ENCODE results near the gene SLC1A7.

Gene SLC1A7

DNA sequence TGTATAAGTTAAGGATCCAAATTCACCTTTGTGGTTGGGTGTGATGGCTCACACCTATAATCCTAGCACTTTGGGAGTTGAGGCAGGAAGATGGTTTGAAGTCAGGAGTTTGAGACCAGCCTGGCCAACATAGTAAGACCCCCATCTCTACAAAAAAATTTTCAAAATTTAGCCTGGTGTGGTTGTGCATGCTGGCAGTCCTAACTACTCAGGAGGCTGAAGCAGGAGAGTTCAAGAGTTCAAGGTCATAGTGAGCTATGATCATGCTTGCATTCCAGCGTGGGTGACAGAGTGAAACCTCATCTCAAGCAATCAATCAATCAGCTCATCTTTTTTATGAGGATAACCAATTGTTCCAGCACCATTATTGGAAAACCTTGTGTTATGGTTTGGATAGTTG is 16.5 kb upstream of the SLC1A7 start:
- DNase-seq: no peak

DNA sequence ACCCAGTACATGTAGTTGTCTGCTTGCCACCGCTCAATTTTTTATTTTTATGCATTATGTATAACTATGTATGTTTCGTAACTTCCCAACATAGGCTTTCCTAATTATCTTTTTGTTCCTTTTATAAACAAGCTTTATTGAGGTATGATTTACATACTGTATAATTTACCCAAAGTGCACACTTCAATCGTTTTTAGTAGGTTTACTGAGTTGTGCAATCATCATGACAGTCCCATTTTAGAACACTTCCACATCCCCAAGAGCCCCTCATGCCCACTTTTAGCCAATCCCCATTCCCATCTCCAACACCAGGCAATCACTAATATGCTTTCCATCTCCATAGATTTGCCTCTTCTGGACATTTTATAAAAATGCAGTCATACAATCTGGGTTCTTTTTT is 14.3 kb upstream of the SLC1A7 start:
- no peak for DNase-seq

DNA sequence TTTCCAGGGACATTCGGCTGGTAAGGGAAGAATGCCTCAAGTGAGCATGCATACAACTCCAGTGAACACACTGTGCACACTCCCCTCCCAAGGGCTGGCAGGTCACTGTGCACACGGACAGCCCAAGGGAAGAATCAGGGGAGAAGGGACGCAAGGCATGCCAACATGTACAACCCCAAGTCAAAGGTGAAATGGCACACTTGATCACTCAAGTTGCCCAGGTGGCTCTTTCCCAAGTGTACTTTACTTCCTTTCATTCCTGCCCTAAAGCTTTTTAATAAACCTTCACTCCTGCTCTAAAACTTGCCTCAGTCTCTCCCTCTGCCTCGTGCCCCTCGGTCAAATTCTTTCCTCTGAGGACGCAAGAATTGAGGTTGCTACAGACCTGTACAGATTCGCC is 13.5 kb upstream of the SLC1A7 start:
- DNase-seq: no peak

DNA sequence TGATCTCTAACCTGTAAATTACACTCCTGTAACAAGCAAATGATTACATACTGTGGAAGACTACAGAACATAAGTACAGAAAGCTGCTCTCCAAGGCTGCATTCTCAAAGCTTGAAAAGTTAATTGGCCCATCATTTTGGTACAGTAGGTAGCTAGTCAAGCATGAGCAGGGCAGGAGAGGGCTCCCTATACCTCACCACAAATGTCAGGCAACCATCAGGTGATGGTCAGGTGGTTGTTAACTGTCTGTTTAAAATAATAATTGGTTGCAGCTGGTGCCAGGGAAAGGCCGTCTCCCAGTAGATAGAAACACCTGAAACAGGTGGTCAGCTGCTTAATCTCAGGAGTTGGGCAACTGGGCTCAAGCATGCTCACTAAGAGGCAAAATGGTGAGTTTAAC is 13.1 kb upstream of the SLC1A7 start:
- no peak for DNase-seq

DNA sequence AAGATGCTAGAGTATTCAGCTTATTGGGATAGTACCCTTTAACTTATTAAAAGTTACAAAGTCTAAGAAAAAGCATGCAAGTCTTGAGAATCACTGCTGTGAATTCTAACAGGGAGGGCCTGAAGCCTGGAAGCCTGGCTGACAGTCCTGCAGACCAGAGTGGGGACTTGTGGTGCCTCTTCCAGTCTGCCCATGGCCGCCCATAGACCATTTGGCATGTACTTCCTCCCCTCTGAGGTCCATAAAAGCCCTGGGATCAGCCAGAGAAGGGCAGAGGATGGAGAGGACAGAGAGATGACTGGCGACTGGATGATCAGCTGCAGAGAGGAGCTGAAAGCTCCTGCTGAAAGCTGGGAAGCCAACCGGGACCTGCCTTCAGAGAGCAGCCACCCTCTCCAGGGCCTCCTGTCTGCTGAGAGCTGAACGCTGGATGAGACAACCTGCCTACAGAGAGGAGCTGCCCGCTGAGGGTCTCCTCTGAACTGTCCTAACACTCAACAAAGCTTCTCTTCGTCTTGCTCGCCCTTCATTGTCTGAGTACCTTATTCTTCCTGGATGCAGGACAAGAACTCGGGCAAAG is 12.5 kb upstream of the SLC1A7 start:
- no peak for DNase-seq

DNA sequence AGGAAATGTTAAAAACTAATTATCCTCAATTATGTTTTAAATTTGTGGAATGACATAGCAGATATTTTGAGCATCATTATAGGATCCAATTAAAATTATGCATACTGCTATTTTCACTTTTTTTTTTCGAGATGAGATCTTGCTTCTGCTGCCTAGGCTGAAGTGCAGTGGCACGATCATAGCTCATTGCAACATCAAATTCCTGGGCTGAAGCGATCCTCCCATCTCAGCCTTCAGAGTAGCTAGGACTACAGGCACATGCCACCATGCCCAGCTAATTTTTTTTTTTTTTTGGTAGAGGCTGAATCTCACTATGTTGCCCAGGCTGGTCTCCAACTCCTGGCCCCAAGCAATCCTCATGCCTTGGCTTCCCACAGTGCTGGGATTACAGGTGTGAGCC is 11.3 kb upstream of the SLC1A7 start:
- DNase-seq: no peak

DNA sequence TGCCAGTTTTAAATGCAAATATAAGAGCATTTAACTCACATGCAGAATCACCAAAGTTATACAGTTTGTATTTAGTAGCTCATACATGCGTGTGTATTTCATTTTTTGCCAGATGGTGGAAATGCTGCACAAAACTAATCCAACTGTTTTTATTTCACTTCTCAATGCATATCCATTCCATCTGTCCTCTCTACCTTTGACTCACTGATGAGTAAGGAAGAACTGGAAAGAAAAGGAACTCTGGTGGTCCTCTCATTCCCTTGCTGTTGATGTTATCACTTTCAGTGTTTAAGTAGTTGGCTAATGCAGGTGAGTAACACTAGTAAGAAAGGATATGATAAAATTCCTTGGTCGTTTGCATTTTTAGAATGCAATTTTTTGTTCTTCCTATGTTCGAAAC is 5.7 kb upstream of the SLC1A7 start:
- no peak for DNase-seq

DNA sequence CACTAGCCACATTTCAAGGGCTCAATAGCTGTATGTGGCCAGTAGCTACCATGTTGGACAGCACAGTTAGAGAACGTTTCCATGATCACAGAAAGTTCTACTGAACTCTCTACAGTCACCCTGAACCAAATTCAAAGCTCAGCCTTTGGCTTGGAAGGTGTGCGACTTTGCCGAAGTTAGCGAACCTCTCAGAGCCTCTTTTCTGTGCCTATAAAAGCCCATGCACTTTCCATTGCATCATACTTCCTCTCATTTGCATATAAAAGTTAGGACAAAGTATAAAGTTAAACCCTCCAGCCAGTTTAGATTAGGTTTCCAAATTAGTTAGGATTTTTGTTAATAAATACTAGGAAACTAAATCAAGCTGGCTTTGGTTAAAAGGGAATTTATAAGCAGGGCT is 4.7 kb upstream of the SLC1A7 start:
- no peak for DNase-seq

DNA sequence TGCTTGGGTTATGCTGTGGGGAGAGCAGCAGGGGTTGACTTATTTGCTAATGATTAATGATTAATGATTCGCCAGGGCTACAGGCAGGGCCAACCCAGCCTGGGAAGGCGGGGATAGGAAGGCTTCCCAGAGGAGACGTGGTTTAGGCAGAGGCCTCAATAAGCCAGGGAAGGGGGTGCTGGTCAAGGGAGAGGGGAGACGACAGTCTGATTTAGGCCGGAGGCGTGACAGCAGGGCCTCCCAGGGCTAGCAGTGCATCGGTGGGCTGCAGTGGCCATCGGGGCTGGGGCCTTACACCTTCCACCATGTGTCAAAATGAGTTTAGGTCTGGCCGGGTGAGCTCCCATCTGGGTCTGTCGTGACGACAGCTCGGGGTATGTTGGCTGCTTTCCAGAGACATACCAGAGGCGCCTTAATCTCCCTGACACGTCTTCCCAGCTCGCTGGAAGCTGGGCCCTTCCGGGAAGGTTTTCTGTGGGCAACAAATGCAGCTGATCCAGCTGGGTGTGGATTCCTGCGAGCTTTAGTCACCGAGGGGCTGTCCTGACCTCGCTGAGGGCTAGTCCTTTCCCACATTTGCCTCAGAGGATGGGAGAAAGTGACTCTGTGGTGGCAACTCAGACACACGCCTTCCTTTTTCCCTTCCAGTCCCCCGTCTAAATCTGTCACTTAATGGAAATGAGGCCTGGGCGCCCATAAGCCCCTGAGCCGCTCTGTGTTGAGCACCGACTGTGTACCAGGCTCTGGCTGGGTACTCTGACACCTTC is 3.7 kb upstream of the SLC1A7 start:
- no peak for DNase-seq

DNA sequence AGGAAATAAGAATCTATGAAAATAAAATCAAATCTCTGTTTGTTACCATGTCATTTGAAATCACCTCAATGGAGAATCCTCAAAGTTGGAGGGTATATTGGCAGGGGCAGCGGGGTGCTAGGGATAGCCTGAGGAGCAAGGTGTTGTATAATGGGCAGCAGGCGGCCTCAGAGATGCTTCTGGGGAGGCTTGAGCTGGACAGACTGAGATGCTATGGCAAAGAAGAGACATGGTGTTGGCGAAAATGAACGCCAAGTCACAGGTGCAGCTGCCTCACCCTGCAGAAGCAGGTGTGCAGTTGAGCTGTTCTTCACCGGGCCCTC is 3.1 kb upstream of the SLC1A7 start:
- DNase-seq: no peak

DNA sequence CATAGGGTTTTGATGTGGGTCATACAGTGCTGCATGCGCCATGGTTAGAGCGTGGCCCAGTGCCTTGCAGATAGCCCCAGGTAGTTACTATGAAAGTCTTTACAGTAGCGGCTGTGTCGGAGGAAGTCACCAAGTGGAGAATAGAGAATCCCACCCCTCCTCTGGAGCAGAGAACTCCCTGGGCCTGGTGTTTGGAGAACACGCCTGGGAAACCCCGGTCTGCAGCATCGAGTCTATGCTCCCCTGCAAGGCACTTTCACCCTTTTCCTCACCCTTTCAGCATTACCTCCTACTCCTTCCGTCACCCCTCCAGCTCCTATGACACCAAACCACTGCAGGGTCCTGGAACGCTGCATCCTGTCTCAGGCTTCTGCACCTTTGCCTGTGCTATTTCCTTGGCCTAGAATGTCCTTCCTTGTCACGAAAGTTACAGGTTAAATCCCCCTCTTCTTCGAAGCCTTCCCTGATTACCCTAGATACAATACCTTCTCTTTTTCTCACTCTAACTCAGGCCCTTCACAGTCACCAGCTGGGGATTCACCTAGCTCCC is 2.7 kb upstream of the SLC1A7 start:
- no peak for DNase-seq

DNA sequence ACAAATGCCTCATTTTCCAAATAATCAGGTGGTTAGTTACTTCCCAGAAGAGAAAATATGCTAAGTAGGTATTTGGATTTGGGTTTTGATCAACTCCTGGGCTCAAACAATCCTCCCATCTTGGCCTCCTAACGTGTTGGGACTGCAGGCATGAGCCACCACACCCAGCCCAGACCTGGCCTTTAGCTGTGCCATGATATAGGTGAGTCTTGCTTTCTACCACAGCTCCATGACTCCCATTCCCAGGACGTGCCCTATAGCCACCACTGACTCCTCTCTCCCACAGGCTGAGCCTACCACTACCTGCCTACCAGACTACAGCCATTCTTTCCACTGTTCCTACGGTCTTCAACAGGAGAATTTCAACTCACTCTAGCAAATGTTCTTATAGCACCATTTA is 1.8 kb upstream of the SLC1A7 start:
- no peak for DNase-seq

DNA sequence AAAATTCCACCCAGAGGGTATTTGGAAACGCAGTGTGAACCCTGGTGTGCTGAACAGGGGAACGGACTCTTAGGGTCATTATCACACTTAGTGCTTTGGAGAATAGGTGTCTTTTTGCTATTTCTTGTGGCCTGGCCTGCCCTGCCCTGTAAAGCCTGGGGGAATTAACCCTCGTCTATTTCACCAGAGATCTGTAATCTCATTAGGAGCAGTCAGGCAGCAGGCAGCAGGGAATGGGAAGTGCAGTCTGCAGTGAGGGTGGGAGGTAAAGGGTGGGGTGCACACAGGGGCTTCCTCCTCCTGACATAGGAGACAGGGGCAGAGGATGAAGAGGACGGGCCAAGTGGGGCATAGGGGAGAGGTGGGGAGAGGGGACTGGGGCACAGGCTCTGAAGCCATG is 1.1 kb upstream of the SLC1A7 start:
- no peak for DNase-seq

DNA sequence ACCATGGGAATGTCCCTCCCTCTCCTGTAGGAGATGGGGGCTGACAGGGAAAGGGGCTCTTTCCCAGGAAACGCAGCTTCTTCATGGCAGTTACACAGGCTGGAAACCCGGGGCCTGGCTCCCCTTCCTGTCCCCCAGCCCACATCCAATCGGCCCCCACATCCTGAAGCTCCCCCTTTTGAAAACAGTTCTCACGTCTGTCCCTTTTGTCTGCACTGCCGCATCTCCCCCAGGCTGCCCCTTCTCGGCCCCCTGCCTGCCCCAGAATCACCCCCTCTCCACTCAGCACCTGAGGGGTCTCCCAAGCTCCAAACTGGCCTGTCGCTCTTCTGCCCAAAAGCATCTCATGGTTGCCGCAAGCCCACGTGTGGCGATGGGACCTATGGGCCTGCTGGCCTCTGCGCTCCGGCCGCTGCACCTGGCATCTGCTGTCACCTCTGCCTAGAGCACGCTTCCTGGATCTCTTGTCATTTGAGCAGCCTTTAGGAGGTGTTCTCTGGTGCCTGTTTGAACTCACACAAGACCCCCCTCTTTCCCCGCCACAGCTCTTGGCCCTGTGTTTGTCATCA is 867 bp downstream of the SLC1A7 start:
- DNase-seq: no peak

DNA sequence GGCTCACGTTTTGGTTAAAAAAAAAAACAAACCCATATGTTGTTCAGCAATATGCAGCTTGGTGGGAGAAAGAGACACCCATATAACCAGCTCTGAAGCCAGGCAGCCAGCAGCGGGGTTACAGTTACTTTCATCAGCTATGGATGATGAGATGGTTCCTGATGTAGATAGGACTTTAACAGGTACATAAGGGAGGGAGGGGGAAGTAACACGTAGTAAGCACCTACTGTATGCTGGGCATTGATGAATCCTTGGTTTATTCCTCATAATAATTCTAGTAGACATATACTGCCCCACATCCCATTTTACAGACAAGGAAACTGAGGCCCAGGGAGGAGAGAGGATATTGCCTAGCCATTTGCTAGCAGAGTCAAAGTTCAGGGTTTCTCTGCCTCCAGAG is 2.0 kb downstream of the SLC1A7 start:
- no peak for DNase-seq

DNA sequence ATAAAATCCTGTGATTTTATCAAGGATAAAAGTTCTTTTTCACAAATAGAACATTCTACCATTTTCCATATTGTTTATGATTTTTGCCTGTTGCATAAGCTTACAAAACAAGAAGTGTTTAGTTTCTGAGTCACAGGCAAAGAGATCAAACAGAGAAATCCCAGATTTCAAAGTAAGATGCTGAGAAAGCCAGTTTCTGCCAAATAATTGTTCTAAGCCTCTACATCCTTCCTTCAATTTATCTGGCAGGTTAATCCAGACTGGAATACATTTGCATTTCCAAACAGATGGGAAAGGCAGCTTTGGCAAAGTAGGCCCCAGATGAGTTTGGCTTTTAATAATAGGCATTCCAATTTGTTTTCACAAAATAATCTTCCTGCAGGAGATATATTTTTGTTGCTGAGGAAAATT is 2.5 kb downstream of the SLC1A7 start:
- DNase-seq: no peak

DNA sequence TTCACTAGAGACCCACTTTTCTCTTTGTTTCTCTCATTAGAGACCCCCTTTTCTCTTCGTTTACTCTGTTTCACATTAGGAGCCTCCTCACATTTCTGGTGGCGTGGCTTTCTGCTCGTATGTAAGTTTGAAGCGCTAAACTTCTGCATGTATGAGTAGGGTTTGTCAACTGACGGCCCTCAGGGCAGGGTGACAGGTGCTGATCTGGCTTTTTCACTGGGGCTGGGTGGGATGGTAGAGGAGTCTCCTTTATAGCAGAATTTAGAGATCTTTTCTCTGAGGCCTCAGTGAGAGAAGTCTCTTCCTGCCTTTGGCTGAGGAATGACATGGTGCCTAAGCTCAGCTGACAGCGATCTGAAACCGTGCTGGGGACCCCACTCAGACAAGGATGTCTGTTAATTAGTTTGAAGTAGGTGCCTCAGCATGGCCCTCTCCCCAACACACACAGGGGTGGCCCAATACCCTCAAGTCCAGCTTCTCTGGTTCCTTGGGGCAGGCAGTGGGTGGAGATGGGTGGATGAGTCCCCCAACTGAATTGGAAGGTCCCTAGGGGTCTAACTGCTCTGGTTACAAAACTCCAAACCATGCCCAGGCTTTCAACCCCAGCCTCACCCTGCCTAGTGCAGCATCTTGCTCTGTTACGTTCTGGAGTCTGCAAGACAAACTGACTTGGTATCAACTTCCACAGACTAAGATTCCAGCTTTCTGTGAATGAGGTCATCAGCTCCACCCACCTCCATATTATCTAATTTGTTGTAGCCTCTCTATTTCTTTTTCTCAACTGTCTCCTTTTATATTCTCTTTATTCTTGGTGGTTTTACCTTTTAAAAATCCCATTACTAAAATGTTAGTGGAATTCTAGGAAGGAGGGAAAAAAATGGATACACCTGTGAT is 3.2 kb downstream of the SLC1A7 start:
- DNase-seq: no peak

DNA sequence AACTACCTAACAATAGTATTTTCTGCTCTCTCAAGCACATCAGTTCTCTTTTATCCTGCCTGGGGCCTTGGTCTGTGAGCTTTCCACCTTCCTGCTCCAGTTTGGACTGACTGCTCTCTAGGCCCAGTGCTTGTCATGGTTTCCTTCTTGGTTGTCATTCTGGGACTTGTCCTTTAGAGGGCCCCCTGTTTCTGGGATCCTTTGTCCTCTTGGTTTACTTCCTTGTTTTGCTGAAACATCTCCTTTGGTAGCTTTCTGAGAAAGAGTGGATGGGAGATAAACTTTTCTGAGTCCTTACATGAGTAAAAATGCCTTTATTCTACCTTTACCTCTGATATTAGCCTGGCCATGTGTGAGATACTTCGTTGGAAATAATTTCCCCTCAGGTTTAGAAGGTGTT is 4.7 kb downstream of the SLC1A7 start:
- DNase-seq: peak; percentile 5

DNA sequence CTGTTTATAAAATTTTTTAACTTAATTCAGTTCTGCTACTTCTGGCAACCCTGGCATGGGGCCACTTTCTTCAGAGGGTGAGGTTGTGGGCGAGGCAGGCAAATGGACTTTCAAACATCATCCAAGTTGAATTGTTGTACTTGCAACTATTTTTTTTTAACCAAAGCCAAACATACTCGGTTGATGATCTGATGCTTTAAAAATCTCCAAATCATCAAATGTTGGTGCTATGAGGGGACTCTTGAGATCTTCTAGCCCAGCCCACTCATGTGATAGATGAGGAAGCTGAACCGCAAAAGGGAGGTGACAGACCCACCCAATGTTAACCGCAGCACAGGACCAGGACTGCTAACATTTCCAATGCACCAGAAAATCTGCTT is 6.7 kb downstream of the SLC1A7 start:
- DNase-seq: no peak

DNA sequence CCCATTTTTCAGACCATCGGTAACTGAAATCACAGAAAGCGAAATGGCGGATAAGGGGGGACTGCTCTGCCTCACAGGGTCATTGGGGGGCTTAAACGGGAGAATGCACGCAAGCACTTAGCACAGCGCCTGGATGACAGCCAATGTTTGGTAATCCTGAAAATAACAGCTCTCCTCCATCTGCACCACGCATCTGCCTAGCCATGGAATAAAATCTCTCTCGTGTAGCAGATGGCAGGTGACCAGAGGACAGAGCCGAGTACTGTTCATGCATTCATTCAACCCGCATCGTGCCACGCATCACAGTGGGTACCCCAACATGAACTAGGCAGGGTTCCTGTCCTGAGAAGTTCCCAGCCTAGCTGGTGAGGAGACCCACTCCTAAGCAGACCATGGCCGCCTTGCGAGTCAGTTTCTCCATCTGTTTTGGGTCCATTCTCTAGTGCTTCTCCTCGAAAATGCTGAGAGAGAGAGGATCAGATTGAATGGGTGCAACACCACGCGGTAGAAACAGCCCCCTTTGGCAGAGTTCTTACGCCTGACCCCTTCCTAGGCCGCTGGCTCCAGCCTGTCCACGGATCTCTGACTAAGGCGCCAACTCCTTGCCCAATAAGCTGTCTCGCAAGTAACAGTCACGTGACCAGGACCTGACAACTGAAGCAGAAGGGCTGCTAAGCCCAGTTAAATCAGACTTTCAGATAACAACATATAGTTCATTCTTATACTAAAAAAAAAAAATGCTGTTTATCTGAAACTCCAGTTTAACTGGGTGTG is 7.3 kb downstream of the SLC1A7 start:
- DNase-seq: no peak

DNA sequence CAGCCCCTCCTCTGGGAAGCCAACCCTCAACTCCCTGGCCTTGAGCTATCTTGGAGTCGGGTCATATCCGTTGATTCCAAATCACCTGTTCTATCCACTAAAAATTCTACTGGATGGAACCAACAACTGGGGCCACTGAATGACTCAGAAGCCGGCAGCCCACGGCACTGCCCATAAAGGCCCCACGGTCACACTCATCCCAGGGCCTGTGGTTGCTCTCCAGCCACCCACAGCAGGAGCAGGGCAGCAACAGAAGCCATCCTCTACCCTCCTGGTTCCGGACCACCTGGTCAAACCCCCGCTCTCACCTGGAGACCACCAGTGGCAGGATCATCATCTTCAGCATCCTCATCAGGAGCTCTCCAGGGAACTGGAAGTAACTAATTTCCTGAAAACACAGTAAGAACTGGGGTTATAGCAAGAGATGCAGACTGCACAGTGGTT is 8.4 kb downstream of the SLC1A7 start:
- no peak for DNase-seq

DNA sequence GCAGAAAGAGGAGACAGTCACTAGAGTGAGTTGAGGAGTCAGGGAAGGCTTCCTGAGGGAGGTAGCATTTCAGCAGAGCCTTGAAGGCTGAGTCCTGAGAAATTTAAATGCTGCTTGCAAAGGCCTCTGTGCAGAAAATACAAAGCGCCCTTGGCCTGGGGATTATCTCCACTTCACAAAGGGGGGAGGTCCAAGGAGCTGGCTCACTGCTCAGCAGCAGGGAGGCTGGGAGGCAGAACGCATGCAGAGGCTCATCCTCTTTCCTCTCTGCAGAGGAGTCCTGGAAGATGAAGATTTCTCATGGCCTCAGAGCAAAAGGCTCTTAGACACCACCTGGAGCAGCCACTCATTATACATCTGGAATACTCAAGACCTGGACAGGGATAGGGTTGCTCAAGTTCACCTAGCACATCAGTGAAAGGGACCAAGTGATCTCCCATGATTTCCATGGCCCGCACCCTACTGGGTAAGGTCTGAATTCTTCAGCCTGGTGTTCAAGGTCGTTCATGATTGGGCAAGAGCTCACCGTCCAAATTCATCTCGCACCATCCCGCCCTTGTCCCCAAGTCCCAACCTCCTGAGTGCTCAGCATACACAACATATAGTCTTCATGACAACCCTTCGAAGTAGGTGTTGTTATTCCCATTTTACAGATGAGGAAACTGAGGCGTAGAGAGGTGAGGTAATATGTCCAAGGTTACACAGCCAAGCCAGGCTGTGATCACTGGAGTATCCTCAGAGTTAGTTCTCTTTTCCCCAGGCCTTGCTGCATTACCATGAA is 9.0 kb downstream of the SLC1A7 start:
- DNase-seq: no peak
